Central memory CD8-positive, alpha-beta T cell (primary cell): ENCODE measurements around the gene HDHD5.

Experiments used
- ATAC-seq: fragments of 150-1000 bp; cut with Tn5 transposase; replicated peaks from 2 replicates; pipeline ENCODE4 v1.10.0; 2022; ENCODE audit warnings: mild to moderate bottlenecking, moderate FRiP score, moderate number of reproducible peaks; ENCODE audit not compliant: poor library complexity, severe bottlenecking; ENCODE audit errors: extremely low read depth
- DNase-seq, 2 donors: peaks; one replicate each; pipeline ENCODE4 v3.0.0; 2021; ENCODE audit warnings: low spot score in 2 of 2
- H3K27ac Mint-ChIP-seq: one replicate; pipeline ENCODE4 v1.8.0; 2022; ENCODE audit warnings: low read depth, mild to moderate bottlenecking, moderate library complexity, mixed read lengths
- H3K27me3 Mint-ChIP-seq: one replicate; pipeline ENCODE4 v1.8.0; 2022; ENCODE audit warnings: mixed read lengths
- H3K36me3 Mint-ChIP-seq: one replicate; pipeline ENCODE4 v1.8.0; 2022; ENCODE audit warnings: mild to moderate bottlenecking, moderate library complexity, mixed read lengths; ENCODE audit not compliant: insufficient read depth
- H3K4me1 Mint-ChIP-seq: one replicate; pipeline ENCODE4 v1.8.0; 2022; ENCODE audit warnings: mixed read lengths
- H3K4me3 Mint-ChIP-seq: one replicate; pipeline ENCODE4 v1.8.0; 2022; ENCODE audit warnings: mild to moderate bottlenecking, moderate library complexity, mixed read lengths
- H3K9me3 Mint-ChIP-seq: one replicate; pipeline ENCODE4 v1.8.0; 2022; ENCODE audit warnings: mixed read lengths

Gene HDHD5

DNA sequence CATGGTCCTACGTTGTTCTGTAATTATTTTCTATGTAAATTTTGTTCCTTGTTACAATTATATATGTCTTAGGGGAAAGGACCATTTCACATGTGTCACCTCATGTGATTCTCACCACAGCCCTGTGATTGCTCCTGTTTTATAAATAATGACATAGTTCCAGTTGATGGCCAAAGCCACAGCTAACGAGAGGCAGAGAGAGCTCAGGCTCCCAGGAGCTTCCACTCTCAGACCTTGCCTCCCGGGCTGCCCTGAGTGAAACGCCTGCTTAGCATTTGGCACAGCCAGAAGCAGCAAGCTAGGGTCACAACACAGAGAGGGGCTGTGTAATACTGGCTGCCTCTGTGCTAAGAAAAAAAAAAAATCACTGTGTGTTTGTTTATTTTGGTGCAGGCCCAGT lies 43.8 kb downstream of the HDHD5 start:
- no peak overlapping the region for H3K4me3 Mint-ChIP-seq
- H3K27ac Mint-ChIP-seq = no peak overlapping the region
- DNase-seq = no peak

DNA sequence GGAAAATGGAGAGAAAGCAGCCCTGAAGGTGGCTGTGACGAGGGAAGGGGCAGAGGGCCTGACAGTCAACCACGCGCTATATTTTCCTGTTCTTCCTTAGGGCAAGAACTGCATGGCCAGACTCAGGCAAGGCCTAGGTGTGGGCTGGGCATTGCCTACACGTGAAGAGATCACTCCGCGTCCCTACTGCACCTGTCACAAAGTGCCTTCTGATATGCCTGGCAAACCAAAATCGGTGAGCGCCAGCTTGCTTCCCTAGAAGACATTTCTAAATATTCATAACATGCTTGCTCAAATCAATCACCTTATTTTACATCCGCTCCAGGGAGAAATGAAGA lies 44.2 kb downstream of the HDHD5 start:
- Mint-ChIP-seq H3K9me3 (no peaks in the 10 kb centered on the region), H3K27me3 (no peaks in the 10 kb centered on the region), H3K4me3 (no peak overlapping the region), H3K27ac (no peak overlapping the region), H3K4me1 (peaks cover 57% of the 10 kb centered on the region), H3K36me3 (peaks cover 14% of the 10 kb centered on the region)
- DNase-seq (no peak), ATAC-seq (no peak)

More for the DNA sequence above, 43.8 kb downstream of the HDHD5 start:
- no peaks in the 10 kb centered on the region for H3K9me3 Mint-ChIP-seq
- no peaks in the 10 kb centered on the region for H3K27me3 Mint-ChIP-seq
- no peak for ATAC-seq
- peaks cover 14% of the 10 kb centered on the region for H3K36me3 Mint-ChIP-seq
- peaks cover 57% of the 10 kb centered on the region for H3K4me1 Mint-ChIP-seq

DNA sequence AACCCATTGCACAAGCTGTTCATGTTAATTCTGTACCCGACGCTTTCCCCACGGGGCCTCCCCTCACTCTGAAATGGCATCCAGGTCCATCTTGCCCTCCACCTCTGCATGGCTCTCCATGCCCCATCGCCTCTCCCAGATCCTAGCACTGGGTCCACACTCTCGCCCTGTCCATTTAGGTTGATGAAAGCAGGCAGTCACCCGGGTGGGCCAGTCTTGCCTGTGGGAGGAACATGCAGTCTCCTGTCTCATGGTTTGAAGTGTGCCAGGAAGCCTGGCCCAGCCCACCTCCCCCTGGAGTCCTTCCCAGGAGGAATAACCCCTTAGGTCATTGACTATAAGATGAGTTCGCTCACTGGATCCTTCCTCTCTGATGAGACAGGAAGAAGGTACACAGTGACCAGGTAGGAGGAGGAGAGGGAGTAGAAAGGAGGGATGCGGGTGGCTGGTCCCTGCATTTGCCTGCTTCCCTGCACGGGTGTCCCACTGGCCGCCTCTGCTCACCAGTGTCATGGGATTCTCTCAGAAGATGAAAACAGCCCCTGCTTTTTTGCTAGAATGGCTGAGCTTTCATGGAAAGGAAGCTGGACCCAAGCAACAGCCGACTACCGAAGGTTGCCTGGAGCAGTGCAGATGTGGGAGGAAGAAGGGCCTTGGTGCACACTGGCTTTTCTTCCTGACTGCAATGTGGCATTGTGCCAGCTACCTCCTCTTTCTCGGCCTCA lies 44.7 kb downstream of the HDHD5 start:
- no peak for ATAC-seq
- peaks cover 57% of the 10 kb centered on the region for H3K4me1 Mint-ChIP-seq
- H3K9me3 Mint-ChIP-seq = no peaks in the 10 kb centered on the region
- H3K4me3 Mint-ChIP-seq = no peak overlapping the region
- DNase-seq = no peak
- no peak overlapping the region for H3K27ac Mint-ChIP-seq
- H3K36me3 Mint-ChIP-seq = peaks cover 18% of the 10 kb centered on the region
- H3K27me3 Mint-ChIP-seq = no peaks in the 10 kb centered on the region

GRCh38 chr22:17113600-17113999 lies 45.5 kb downstream of the HDHD5 start:
- Mint-ChIP-seq H3K27ac (no peak overlapping the region), H3K4me1 (peaks cover 51% of the 10 kb centered on the region), H3K9me3 (no peaks in the 10 kb centered on the region), H3K4me3 (no peak overlapping the region), H3K36me3 (peaks cover 16% of the 10 kb centered on the region), H3K27me3 (no peaks in the 10 kb centered on the region)
- no peak for DNase-seq
- ATAC-seq = no peak

GRCh38 chr22:17112491-17113042 lies 46.5 kb downstream of the HDHD5 start:
- Mint-ChIP-seq H3K4me1 (peaks cover 41% of the 10 kb centered on the region), H3K27me3 (no peaks in the 10 kb centered on the region), H3K36me3 (peaks cover 19% of the 10 kb centered on the region), H3K9me3 (no peaks in the 10 kb centered on the region), H3K27ac (no peak overlapping the region), H3K4me3 (no peak overlapping the region)
- ATAC-seq = no peak
- DNase-seq = no peak

DNA sequence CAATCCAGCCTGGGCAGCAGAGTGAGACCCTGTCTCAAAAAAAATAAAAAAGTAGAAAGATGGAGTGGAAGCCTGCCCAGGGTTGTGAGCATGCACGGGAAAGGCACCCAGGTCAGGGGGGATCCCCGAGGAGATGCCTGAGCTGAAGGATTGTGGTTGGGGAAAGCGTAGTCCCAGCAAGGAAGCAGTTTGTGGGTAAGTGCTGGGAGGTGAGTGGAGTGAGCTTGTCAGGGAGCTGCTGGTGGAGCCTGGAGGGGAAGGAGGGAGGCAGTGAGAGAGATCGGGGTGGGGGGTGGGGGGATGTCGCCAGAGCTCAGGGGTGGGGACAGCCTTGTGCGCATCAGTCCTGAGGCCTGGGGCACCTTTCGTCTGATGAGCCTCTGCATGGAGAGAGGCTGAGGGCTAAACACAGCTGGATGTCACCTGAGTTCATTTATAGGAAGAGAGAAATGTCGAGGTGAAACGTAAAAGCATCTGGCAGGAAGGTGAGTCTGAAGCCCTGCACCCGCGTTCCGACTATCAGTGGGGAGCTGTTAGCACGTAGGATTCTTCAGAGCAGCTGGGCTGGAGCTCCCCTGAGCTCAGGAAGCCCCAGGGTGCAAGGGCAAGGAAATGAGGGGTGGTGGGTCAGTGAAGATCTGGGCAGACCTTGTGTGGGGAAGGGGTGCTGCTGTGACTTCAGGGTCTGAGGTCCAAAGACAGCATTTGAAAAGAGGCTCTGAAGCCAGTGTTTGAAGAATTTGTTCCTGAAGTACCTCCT lies 48.1 kb downstream of the HDHD5 start:
- ATAC-seq (no peak), DNase-seq (no peak)
- no peak overlapping the region for H3K4me3 Mint-ChIP-seq
- H3K9me3 Mint-ChIP-seq = no peaks in the 10 kb centered on the region
- peak overlapping the region; percentile 45 for H3K27ac Mint-ChIP-seq
- H3K4me1 Mint-ChIP-seq = peaks cover 25% of the 10 kb centered on the region
- H3K36me3 Mint-ChIP-seq = peaks cover 29% of the 10 kb centered on the region
- H3K27me3 Mint-ChIP-seq = no peaks in the 10 kb centered on the region

DNA sequence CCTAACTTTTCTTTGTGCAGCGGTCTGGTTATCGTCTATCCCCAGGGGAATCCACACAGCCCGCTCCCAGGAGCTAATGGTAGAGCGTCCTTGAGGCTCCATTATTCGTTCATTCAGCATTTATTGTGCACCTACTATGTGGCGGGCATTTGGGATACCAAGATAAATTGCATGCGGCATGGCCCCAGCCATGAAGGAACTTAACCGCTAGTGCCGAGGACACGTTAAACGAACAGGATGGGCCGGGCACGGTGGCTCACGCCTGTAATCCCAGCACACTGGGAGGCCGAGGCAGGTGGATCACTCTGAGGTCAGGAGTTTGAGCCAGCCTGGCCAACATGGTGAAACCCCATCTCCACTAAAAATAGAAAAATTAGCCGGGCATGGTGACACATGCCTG lies 49.1 kb downstream of the HDHD5 start:
- Mint-ChIP-seq H3K36me3 (peaks cover 30% of the 10 kb centered on the region), H3K9me3 (no peaks in the 10 kb centered on the region), H3K27ac (no peak overlapping the region), H3K4me1 (peaks cover 17% of the 10 kb centered on the region), H3K4me3 (no peak overlapping the region), H3K27me3 (no peaks in the 10 kb centered on the region)
- no peak for DNase-seq
- ATAC-seq = no peak

DNA sequence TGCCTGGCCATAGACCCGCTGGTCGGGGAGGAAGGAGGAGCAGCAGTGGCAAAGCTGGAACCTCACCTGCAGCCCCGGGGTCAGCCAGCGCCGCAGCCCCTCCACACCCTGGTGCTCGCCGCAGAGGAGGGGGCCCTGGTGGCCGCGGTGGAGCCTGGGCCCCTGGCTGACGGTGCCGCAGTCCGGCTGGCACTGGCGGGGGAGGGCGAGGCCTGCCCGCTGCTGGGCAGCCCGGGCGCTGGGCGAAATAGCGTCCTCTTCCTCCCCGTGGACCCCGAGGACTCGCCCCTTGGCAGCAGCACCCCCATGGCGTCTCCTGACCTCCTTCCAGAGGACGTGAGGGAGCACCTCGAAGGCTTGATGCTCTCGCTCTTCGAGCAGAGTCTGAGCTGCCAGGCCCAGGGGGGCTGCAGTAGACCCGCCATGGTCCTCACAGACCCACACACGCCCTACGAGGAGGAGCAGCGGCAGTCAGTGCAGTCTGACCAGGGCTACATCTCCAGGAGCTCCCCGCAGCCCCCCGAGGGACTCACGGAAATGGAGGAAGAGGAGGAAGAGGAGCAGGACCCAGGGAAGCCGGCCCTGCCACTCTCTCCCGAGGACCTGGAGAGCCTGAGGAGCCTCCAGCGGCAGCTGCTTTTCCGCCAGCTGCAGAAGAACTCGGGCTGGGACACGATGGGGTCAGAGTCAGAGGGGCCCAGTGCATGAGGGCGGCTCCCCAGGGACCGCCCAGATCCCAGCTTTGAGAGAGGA lies 49.8 kb downstream of the HDHD5 start:
- Mint-ChIP-seq H3K36me3 (peaks cover 33% of the 10 kb centered on the region), H3K9me3 (no peaks in the 10 kb centered on the region), H3K4me1 (peaks cover 17% of the 10 kb centered on the region), H3K27me3 (no peaks in the 10 kb centered on the region), H3K4me3 (no peak overlapping the region), H3K27ac (no peak overlapping the region)
- ATAC-seq (no peak), DNase-seq (no peak)

GRCh38 chr22:17108256-17109112 lies 50.6 kb downstream of the HDHD5 start:
- Mint-ChIP-seq H3K36me3 (peaks cover 34% of the 10 kb centered on the region), H3K9me3 (no peaks in the 10 kb centered on the region), H3K4me1 (peaks cover 15% of the 10 kb centered on the region), H3K27me3 (no peaks in the 10 kb centered on the region), H3K4me3 (no peak overlapping the region), H3K27ac (no peak overlapping the region)
- ATAC-seq = no peak
- DNase-seq = no peak

DNA sequence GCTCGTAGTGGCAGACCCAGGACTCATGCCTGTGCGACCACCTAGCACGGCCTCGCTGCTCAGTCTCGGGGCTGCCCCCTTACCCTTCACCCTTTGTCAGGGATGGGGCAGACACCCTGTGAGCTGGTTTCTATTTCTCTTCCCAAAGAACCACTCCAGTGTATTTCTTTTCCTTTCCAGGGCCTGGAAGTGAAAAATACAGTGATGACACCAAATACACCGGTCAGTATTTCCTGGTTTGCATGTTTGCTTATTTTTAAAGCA lies 51.6 kb downstream of the HDHD5 start:
- ATAC-seq (no peak), DNase-seq (no peak)
- peaks cover 9% of the 10 kb centered on the region for H3K4me1 Mint-ChIP-seq
- peak overlapping the region; percentile 23 for H3K27ac Mint-ChIP-seq
- H3K9me3 Mint-ChIP-seq = no peaks in the 10 kb centered on the region
- no peaks in the 10 kb centered on the region for H3K27me3 Mint-ChIP-seq
- peaks cover 44% of the 10 kb centered on the region for H3K36me3 Mint-ChIP-seq
- H3K4me3 Mint-ChIP-seq = no peak overlapping the region

DNA sequence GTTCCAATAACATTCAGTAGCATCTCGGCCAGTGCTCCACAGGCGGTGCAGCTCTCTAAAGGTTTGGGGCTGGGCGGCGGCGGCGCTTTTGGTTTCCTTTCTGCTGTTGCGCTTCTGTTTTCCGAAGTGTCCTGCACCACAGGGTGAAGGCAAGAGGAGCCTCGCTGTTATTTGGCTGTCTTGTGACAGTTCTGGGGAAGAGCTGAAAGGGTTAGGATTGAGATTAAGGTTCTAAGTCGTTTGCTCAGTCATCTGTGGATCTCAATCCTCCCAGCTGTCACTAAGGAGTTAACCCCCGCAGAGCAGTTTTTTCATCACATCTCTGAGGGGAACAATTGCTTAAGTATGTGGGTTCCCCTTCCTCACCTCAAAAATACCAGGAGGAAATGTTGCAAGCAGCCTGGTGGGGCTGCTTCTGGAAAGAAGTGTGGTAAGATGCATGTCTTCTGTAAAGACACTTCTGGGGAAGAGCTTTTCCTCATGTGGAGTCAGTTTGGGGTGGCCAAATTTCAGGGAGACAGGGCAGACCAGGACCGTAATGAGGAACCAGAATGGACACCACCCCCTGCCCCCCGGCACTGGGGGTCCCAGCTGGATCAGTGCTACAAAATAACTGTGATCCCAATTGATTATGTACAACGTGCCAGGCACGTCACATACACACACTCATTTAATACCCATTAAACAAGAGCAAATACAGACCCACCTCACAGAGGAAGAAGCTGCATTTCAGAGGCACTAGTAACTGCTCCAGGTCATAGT lies 52.1 kb downstream of the HDHD5 start:
- peaks cover 14% of the 10 kb centered on the region for H3K4me1 Mint-ChIP-seq
- ATAC-seq = peak; percentile 46

More for the DNA sequence above, 52.1 kb downstream of the HDHD5 start:
- H3K9me3 Mint-ChIP-seq = no peaks in the 10 kb centered on the region
- no peak overlapping the region for H3K27ac Mint-ChIP-seq
- H3K4me3 Mint-ChIP-seq = no peak overlapping the region
- no peak for DNase-seq
- no peaks in the 10 kb centered on the region for H3K27me3 Mint-ChIP-seq
- H3K36me3 Mint-ChIP-seq = peaks cover 47% of the 10 kb centered on the region
